Kidney epithelial cell (primary cell): Measurements from ENCODE around the gene GP9. TPM values are rescaled to one million over a fixed set of nuclear protein-coding genes. Genes with fewer than 3 reads are reported as not detected.

Source experiments
- DNase-seq: peaks from one replicate; pipeline ENCODE4 v3.0.0-alpha.2; 2010; ENCODE audit warnings: low read depth
- H3K27me3 ChIP-seq: 2 replicates; pipeline ENCODE4 v1.6.0; 2011; ENCODE audit warnings: low read length; ENCODE audit not compliant: control insufficient read depth, insufficient read depth
- H3K36me3 ChIP-seq: 2 replicates; pipeline ENCODE4 v1.5.1; 2011; ENCODE audit warnings: low read length; ENCODE audit not compliant: control insufficient read depth, insufficient read depth
- H3K4me3 ChIP-seq: 2 replicates; pipeline ENCODE4 v1.5.1; 2011; ENCODE audit warnings: low read depth, mild to moderate bottlenecking, control low read depth, low read length
- total RNA-seq: library from RNA; depleted of rRNA; stranded (reverse); fragments of >200 nt; gene quantifications from 2 replicates; pipeline ENCODE4 v1.2.3, GENCODE V29; 2015
- TF ChIP-seq, protein P1 (sequence below): IDR thresholded peaks from 2 replicates; pipeline ENCODE4 v1.5.1; 2011; ENCODE audit warnings: mild to moderate bottlenecking, moderate library complexity, low read length, control low read depth, inconsistent platforms; ENCODE audit not compliant: insufficient read depth, poor library complexity, severe bottlenecking

The GP9 gene
- total RNA-seq, 1 donor from 2014 or later: not detected

- TF ChIP-seq, protein P1, sequence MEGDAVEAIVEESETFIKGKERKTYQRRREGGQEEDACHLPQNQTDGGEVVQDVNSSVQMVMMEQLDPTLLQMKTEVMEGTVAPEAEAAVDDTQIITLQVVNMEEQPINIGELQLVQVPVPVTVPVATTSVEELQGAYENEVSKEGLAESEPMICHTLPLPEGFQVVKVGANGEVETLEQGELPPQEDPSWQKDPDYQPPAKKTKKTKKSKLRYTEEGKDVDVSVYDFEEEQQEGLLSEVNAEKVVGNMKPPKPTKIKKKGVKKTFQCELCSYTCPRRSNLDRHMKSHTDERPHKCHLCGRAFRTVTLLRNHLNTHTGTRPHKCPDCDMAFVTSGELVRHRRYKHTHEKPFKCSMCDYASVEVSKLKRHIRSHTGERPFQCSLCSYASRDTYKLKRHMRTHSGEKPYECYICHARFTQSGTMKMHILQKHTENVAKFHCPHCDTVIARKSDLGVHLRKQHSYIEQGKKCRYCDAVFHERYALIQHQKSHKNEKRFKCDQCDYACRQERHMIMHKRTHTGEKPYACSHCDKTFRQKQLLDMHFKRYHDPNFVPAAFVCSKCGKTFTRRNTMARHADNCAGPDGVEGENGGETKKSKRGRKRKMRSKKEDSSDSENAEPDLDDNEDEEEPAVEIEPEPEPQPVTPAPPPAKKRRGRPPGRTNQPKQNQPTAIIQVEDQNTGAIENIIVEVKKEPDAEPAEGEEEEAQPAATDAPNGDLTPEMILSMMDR: no peak
- no peak overlapping the region for H3K4me3 ChIP-seq
- no peak for DNase-seq
- H3K27me3 ChIP-seq: peaks cover 23% of the 10 kb centered on the region
- no peaks in the 10 kb centered on the region for H3K36me3 ChIP-seq
These were observed 13.1 kb upstream of the GP9 start for GRCh38 chr3:129047553-129047839.

- TF ChIP-seq, protein P1: no peak
- no peaks in the 10 kb centered on the region for H3K36me3 ChIP-seq
- no peak for DNase-seq
- no peak overlapping the region for H3K4me3 ChIP-seq
- H3K27me3 ChIP-seq: peaks cover 20% of the 10 kb centered on the region
These were observed 9.9 kb upstream of the GP9 start for GRCh38 chr3:129050556-129051295.

GRCh38 chr3:129051871-129052340 is 8.7 kb upstream of the GP9 start:
- DNase-seq: peak; percentile 62
- TF ChIP-seq, protein P1: no peak
- Histone ChIP-seq H3K4me3 (no peak overlapping the region), H3K36me3 (no peaks in the 10 kb centered on the region), H3K27me3 (peaks cover 13% of the 10 kb centered on the region)

GRCh38 chr3:129052675-129053074 is 7.9 kb upstream of the GP9 start:
- TF ChIP-seq, protein P1: no peak
- DNase-seq: no peak
- Histone ChIP-seq H3K36me3 (no peaks in the 10 kb centered on the region), H3K4me3 (no peak overlapping the region), H3K27me3 (peaks cover 8% of the 10 kb centered on the region)

DNA sequence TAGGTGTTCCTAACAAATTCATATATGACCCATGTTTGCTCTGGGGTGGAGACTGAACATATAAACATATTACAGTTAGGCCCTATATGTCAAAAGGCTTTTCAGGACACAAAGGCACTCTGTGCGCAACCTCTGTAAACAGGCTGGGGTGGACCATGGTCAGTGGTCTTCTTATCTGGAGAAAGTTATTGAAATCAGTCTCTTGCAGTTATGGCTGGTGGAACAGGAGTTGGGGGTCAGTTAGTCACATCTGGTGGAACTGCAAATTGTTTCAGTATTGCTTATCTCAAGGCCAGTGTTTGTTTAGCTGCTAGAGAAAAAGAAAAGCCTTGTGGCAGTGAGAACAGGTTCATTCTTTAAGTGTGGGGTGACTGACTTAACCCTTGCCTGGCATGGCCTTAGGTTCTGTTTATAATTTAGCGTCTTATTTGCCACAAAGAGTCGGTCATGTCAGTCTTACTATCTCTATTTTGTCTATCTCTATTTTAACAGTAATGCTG is 5.9 kb upstream of the GP9 start:
- no peak overlapping the region for H3K4me3 ChIP-seq
- no peaks in the 10 kb centered on the region for H3K36me3 ChIP-seq
- DNase-seq: no peak
- H3K27me3 ChIP-seq: peaks cover 15% of the 10 kb centered on the region
- TF ChIP-seq, protein P1: no peak
